ENCODE measurements around the gene CST9. TPM values are rescaled to one million over a fixed set of nuclear protein-coding genes. Genes with fewer than 3 reads are reported as not detected.

CST9 gene
- total and polyA plus RNA-seq, 8 donors, result not detected

- Histone ChIP-seq H3K4me3 (no peak overlapping the region), H3K9me3 (no peaks in the 10 kb centered on the region), H3K27ac (no peak overlapping the region), H3K36me3 (peaks cover 0 to 8% of the 10 kb centered on the region in 2 donors), H3K4me1 (peaks cover 0 to 24% of the 10 kb centered on the region in 2 donors), H3K27me3 (no peaks in the 10 kb centered on the region)
- TF ChIP-seq CTCF (IDR thresholded peaks at IDR 0.05), result no peak
- intact Hi-C loops (cut with DNase I), result no loop called here
- DNase-seq (no peak), ATAC-seq (no peak)
These were observed 21.8 kb upstream of the CST9 start for GRCh38 chr20:23627501-23627900.

- intact Hi-C loops (cut with DNase I), result no loop called here
- no peaks in the 10 kb centered on the region for H3K27me3 ChIP-seq
- H3K27ac ChIP-seq, result no peak overlapping the region
- H3K4me3 ChIP-seq, result no peak overlapping the region
- H3K9me3 ChIP-seq, result no peaks in the 10 kb centered on the region
- peaks cover 0 to 18% of the 10 kb centered on the region in 2 donors for H3K4me1 ChIP-seq
- no peak for DNase-seq
- H3K36me3 ChIP-seq, result no peaks in the 10 kb centered on the region
- TF ChIP-seq CTCF (IDR thresholded peaks at IDR 0.05), result no peak
- ATAC-seq, result peak; percentile 61
These were observed 20.4 kb upstream of the CST9 start for GRCh38 chr20:23626040-23626620.

- DNase-seq (no peak), ATAC-seq (no peak)
- Histone ChIP-seq H3K4me1 (peaks cover 0 to 18% of the 10 kb centered on the region in 2 donors), H3K27me3 (no peaks in the 10 kb centered on the region), H3K27ac (no peak overlapping the region), H3K9me3 (no peaks in the 10 kb centered on the region), H3K4me3 (no peak overlapping the region), H3K36me3 (no peaks in the 10 kb centered on the region)
- intact Hi-C loops (cut with DNase I), result no loop called here
- TF ChIP-seq CTCF (IDR thresholded peaks at IDR 0.05), result no peak
These were observed 19.7 kb upstream of the CST9 start for GRCh38 chr20:23625236-23625964.

- DNase-seq, result no peak
- Histone ChIP-seq H3K4me3 (no peak overlapping the region), H3K4me1 (peaks cover 0 to 11% of the 10 kb centered on the region in 2 donors), H3K27me3 (no peaks in the 10 kb centered on the region), H3K36me3 (no peaks in the 10 kb centered on the region), H3K27ac (no peak overlapping the region), H3K9me3 (no peaks in the 10 kb centered on the region)
- TF ChIP-seq CTCF (IDR thresholded peaks at IDR 0.05), result no peak
- intact Hi-C loops (cut with DNase I), result no loop called here
- ATAC-seq, result peak; percentile 9
These were observed 18.6 kb upstream of the CST9 start for GRCh38 chr20:23624324-23624691.

- Histone ChIP-seq H3K27ac (peak overlapping the region; percentile 82), H3K4me1 (peaks cover 0 to 10% of the 10 kb centered on the region in 2 donors), H3K27me3 (no peaks in the 10 kb centered on the region), H3K9me3 (no peaks in the 10 kb centered on the region), H3K4me3 (no peak overlapping the region), H3K36me3 (no peaks in the 10 kb centered on the region)
- intact Hi-C loops (cut with DNase I), result no loop called here
- TF ChIP-seq CTCF (IDR thresholded peaks at IDR 0.05), result no peak
- ATAC-seq (no peak), DNase-seq (no peak)
These were observed 18.1 kb upstream of the CST9 start for GRCh38 chr20:23623666-23624323.

Measured in left lung (tissue), 10 donors.